ENCODE measurements around the gene EXOC4.

DNA sequence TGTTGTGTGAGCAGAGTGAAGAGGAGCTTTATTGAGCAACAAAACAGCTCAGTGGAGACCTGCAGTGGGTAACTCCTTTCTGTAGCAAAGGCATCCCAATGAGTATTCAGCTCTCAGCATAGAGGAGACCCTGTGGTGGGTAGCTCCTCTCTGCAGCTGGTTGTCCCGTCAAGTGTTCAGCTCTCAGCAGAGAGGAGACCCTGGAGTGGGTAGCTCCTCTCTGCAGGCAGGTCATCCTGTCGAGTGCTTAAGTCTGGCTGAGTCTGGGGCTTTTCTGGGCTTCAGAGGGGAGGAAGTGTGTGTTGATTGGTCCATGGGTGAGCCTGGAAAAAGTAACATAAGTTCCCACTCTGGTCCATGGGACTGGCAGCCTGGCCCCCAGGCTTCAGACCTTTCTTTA is 702.3 kb downstream of the EXOC4 start:
- TF ChIP-seq, protein P1, sequence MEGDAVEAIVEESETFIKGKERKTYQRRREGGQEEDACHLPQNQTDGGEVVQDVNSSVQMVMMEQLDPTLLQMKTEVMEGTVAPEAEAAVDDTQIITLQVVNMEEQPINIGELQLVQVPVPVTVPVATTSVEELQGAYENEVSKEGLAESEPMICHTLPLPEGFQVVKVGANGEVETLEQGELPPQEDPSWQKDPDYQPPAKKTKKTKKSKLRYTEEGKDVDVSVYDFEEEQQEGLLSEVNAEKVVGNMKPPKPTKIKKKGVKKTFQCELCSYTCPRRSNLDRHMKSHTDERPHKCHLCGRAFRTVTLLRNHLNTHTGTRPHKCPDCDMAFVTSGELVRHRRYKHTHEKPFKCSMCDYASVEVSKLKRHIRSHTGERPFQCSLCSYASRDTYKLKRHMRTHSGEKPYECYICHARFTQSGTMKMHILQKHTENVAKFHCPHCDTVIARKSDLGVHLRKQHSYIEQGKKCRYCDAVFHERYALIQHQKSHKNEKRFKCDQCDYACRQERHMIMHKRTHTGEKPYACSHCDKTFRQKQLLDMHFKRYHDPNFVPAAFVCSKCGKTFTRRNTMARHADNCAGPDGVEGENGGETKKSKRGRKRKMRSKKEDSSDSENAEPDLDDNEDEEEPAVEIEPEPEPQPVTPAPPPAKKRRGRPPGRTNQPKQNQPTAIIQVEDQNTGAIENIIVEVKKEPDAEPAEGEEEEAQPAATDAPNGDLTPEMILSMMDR (IDR thresholded peaks at IDR 0.05; ENCODE audit: low read length): no peak
- no peak for TF ChIP-seq EZH2 (IDR thresholded peaks at IDR 0.05; ENCODE audit: borderline replicate concordance, low read length)

Data from OCI-LY1 (cell line).